LHCN-M2 (cell line): Measurements from ENCODE around the gene FBXO31. TPM values are rescaled to one million over a fixed set of nuclear protein-coding genes. Genes with fewer than 3 reads are reported as not detected.
"Not testable (repeated sequence)": the region's sequence is repeated elsewhere in the genome, so short reads cannot be mapped to it uniquely, and the experiment has no call there.

Experiments used
- DNase-seq: peaks from one replicate; pipeline ENCODE4 v3.0.0-alpha.2; 2012; ENCODE audit warnings: low read depth
- total RNA-seq: library from RNA; depleted of rRNA; stranded (reverse); fragments of >200 nt; gene quantifications from 2 replicates; pipeline ENCODE4 v1.2.3, GENCODE V29; 2014

FBXO31 gene
- total RNA-seq, 1 experiment from 2014 or later, result 32.3 TPM

GRCh38 chr16:87411375-87412271 lies 28.0 kb upstream of the FBXO31 start:
- DNase-seq, result no peak

GRCh38 chr16:87410968-87411367 lies 27.4 kb upstream of the FBXO31 start:
- DNase-seq, result no peak

DNA sequence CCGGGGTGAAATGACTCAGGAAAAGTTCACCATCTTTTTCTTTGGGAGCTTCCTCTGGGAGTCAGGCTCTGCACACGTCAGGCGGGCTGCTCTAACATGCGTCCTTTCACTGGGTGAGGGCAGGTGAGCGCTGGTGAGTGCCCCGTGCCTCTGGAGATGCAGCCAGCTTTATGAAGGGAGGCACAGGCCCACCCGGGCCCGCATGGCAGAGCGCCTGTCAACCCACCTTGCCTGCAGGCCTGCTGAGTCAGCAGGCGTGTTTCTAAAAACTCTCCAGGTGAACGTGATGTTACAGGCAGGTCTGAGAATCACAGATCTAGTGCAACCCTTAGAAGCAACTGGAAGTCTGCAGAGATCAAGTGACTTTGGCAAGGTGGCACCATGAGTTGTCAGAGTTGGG lies 27.0 kb upstream of the FBXO31 start:
- DNase-seq, result no peak

GRCh38 chr16:87409781-87410180 lies 26.2 kb upstream of the FBXO31 start:
- no peak for DNase-seq

DNA sequence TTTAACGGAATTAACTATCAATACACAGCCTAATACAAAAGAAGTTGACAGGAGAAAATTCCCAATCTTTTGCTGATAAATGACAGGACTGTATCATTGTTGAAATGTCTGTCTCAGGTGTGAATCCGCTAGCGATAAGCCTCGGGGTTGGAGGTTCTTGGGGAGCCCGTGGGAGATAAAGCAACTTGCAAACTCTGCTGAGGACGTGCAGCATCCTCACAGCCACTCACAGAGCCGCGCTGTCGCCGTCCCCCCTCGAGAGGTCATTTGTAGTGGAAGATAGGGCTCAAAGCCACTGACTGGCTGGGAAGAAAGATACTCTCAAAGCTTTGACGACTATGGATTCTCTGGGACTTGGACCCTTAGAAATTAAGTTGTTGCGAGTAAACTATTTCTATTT lies 25.6 kb upstream of the FBXO31 start:
- DNase-seq, result no peak

- no peak for DNase-seq
Observed at GRCh38 chr16:87407511-87408112, 24.0 kb upstream of the FBXO31 start.

DNA sequence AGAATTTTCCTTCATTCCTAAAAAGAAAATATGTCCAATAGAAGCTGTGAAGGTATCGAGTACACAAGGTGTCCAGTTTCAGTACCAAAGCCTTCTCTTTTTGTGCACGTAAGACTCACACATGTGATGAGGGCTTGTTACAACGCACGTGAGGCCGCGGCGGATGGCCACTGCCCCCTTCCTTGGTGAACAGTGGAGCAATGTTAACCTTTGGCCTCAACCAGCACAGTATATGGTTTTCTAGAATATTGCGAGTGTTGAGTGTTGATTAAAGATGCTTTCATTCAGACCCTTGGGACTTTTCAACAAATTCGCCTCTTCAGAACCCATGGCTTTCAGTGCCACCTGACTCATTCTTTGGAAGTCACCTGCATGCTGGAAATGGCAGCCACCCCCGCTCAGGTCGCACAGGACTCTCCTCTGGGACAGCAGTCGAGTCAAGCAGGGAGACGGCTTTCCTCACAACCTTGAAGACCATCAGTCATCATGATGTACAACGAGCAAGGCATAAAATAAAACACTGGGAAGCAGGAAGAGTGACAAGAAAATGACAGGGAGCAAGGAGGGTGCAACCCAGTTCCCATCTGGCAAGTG lies 23.0 kb upstream of the FBXO31 start:
- DNase-seq, result no peak

GRCh38 chr16:87404764-87405625 lies 21.4 kb upstream of the FBXO31 start:
- no peak for DNase-seq

DNA sequence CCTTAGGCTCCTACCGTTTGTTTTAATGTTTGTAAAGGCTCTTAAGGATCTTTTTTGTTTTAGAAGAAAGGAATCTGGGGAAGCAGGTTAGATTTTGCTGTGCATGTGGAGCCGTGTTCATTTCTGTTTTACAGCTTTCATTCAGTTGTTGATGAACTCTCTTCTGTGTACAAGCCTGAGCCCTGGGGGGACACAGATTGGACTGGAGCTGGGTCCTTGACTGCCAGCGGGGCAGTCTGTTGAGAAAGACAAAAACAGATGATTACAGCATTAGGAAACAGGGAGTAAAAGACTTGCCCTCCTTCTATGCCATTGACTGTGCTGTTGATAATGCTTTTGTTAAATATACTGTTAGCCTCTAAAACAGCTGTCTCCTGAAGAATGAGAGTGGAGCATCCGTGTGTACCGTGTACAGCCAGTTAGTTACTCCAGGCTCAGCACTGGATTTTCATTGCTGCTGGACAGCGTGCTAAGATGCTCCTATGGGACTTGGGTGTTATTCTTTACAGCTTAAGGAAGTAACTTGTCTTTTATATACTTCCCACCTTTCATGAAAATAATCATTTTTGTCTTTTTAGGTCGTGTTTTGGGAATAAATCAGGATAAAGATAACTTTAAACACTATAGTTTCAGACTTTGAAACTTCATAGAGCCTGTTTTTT lies 11.7 kb upstream of the FBXO31 start:
- no peak for DNase-seq

DNA sequence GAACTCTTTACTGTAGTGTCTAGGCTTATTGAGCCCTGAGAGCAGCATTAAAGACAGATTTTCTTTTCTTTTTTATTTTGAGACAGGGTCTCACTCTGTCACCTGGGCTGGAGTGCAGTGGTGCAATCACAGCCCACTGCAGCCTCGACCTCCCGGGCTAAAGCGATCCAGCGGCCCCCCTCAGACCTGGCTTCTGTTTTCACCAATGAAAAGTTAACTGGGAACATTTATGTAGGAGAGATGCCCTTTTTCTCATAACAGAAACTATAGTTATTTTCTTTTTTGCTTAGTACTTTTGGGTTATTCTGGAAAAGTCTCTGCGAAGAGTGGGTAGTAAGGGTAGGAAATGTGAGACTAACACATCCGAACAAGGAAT lies 10.1 kb upstream of the FBXO31 start:
- DNase-seq, result no peak

DNA sequence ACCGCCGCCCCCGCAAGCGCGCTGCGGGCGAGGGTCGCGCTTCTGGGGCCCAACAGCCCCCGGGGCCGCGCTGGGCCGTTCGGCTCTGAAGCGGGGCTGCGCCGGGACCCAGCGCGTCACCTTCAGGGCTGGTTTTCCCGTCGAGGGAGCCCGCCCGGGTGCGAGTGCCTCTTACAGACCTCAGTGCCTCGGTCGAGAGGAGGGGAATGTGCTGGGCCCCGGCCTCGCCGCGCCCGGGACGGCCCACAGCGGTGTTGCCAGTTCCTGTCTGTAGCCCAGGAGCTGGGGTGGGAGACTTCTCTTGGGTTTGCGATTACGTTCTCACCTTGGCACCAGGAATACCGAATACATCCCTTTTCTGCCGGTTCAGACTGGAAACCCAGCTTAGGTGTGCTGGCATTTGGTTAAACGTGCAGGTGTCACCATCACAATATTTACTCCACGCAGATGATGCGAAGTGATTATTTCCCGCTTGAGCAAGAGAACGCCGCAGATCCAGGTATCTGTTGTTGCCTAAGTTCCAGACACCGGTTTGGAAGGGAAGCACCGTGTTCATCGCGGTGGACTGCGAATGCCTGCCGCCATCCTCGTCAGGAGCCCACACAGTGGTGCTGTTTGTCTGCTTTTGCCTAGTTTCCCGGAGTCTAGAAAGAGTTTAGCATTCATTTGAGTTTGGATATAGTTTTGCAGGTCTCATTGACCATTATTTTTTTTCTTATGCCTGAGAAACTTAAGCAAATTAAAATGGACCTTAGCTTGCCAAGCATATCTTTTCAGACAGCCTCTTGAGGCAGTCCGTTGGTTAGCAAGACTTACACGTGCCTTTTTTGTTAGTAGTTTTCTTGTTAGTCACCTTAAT lies 9.5 kb upstream of the FBXO31 start:
- no peak for DNase-seq

- peak; percentile 94 for DNase-seq
Observed at GRCh38 chr16:87391950-87392820, 8.6 kb upstream of the FBXO31 start, which contains the start of gene MAP1LC3B. MAP1LC3B (plus strand) TSS chr16:87392336; CDS start chr16:87392428, 92 bp downstream.

DNA sequence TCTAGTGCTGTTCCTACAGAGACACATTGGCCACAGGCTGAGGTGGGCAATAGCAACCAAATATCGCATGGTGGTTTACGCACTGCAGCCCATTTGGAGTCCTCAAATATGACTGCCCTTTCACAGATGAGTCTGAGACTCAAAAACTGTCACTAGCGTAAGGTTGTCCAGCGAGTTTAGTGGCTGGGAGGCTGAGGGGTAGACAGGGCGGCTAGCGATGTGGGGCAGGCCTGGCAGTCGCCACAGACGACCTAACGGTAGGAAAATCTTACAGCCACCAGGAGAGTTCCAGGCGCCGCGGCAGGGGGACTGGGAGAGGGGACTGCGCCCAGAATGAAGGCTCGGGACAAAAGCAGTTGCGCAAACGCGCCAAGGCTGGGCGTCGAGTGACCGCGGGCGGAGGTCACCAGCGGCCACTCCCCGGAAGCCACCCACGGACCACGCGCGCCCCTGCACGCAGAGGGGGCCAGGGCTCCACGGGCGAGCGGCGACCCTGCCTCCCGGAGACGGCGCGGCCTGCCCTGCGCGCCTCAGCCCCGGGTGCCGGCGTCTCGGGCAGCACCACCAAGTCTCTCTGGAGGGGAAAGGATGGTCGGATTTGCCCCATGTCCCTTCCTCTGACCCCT lies 7.9 kb upstream of the FBXO31 start:
- DNase-seq, result no peak

DNA sequence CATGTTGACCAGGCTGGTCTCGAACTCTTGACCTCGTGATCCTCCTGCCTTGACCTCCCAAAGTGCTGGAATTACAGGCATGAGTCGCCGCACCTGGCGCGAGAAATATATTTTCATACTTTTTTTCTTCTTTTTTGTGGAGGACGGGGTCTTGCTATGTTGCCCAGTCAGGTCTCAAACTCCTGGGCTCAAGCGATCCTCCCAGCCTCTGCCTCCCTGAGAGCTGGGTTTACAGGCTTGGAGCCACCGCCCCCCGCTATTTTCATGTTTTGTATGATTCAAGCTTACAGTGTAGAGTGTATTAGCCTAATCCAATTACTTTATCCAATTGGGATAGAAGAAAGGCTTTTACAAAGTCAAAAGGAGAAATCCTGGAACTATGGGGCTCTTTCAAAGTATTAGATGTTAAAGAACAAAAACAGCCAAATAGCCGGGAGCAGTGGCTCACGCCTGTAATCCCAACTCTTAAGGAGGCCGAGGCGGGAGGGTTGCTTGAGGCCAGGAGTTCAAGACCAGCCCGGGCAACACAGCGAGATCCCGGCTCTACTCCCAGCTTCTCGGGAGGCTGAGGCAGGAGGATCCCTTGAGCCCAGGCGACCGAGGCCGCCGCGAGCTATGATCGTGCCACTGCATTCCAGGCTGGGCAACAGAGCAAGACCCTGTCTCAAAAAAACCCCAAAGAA lies 7.2 kb upstream of the FBXO31 start:
- DNase-seq, result no peak

DNA sequence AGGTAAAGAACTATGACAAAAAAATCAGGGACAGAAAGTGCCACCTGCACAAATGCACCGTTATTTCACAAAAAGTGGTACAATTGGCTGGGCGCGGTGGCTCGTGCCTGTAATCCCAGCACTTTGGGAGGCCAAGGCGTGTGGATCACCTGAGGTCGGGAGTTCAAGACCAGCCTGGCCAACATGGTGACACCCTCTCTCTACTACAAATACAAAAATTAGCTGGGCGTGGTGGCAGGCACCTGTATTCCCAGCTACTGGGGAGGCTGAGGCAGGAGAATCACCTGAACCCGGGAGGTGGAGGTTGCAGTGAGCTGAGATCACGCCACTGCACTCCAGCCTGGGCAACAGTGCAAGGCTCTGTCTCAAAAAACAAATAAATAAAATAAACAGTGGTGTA lies 6.3 kb upstream of the FBXO31 start:
- DNase-seq, result not testable (repeated sequence)

- DNase-seq, result no peak
Observed at GRCh38 chr16:87389245-87389644, 5.7 kb upstream of the FBXO31 start.

DNA sequence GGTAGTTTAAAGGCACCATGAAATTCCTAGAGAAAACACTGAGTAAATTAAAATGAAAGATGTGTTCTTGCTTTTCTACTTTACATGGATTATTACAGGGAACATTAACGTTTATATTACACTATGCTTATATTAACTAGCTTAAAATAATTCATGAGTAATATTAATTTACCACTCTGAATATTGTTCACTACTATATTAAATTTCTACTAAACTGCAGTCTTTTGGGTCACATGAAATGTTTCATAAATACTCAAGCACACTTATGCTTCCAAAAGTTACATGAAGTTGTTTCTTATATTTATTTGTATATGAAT lies 5.2 kb upstream of the FBXO31 start:
- no peak for DNase-seq
